Spleen (tissue), 7 donors: ENCODE results near the gene ABO.
"Not testable (repeated sequence)": the region's sequence is repeated elsewhere in the genome, so short reads cannot be mapped to it uniquely, and the experiment has no call there.

Experiments used
- CTCF ChIP-seq, 11 experiments: fragments of 200-600 bp in 7 of 11; fragments of 450-650 bp in 4 of 11; sonication (generic) in 4 of 11; IDR thresholded peaks in 8 of 11; conservative IDR thresholded peaks in 3 of 11; 1 replicate in 7 of 11; 2 replicates in 4 of 11; pipeline versions ENCODE4 v1.4.0 to v1.8.0; 2016 to 2021; ENCODE audit warnings: antibody characterized with exemption in 11 of 11, inconsistent platforms in 4 of 11, mild to moderate bottlenecking in 1 of 11
- POLR2A ChIP-seq, 3 donors: fragments of 450-650 bp; IDR thresholded peaks; one replicate each; pipeline ENCODE4 v1.5.1; 2017; ENCODE audit warnings: antibody characterized with exemption in 3 of 3, mild to moderate bottlenecking in 1 of 3
- donor health status: DM: no; HTN: no; CAD: no; lungs with moderate emphysema.
- donor health status: DM: no; HTN: no; CAD: no.
- donor health status: DM: no; HTN: no; CAD: no.

- TF ChIP-seq POLR2A (IDR thresholded peaks at IDR 0.05); CTCF (IDR thresholded peaks at IDR 0.05 in 8 of 11, conservative IDR thresholded peaks at IDR 0.05 in 3 of 11): not testable (repeated sequence)
Observed at GRCh38 chr9:133231934-133232568, 43.0 kb downstream of the ABO start.
